Progenitor cell of endocrine pancreas (in vitro differentiated cells): Measurements from ENCODE around the gene BMPR1A. TPM values are rescaled to one million over a fixed set of nuclear protein-coding genes. Genes with fewer than 3 reads are reported as not detected.
A peak's percentile ranks its signal among the peaks of the same experiment; 100 is the strongest.

Source experiments
- DNase-seq: peaks from one replicate; pipeline ENCODE4 v3.0.0; 2021; ENCODE audit warnings: low spot score; ENCODE audit not compliant: unreplicated experiment
- H3K27ac Mint-ChIP-seq: 2 replicates; pipeline ENCODE4 v1.8.0; 2021; ENCODE audit warnings: mild to moderate bottlenecking, moderate library complexity, mixed read lengths
- H3K27me3 Mint-ChIP-seq: 2 replicates; pipeline ENCODE4 v1.8.0; 2021; ENCODE audit warnings: mixed read lengths
- H3K36me3 Mint-ChIP-seq: 2 replicates; pipeline ENCODE4 v1.8.0; 2022; ENCODE audit warnings: mixed read lengths; ENCODE audit not compliant: insufficient read depth
- H3K4me1 Mint-ChIP-seq: 2 replicates; pipeline ENCODE4 v1.8.0; 2021; ENCODE audit warnings: low read depth, mixed read lengths
- H3K4me3 Mint-ChIP-seq: 2 replicates; pipeline ENCODE4 v1.8.0; 2021; ENCODE audit warnings: low read depth, mild to moderate bottlenecking, moderate library complexity, mixed read lengths
- H3K9me3 Mint-ChIP-seq: 2 replicates; pipeline ENCODE4 v1.8.0; 2021; ENCODE audit warnings: low read depth, mixed read lengths
- total RNA-seq: library from RNA; stranded (reverse); gene quantifications from 2 replicates; pipeline ENCODE4 v1.2.1, GENCODE V29; 2021
- TF ChIP-seq, protein P1 (sequence below): fragments of 200-600 bp; sonication (generic); IDR thresholded peaks from one replicate; pipeline ENCODE4 v1.5.0; 2021; ENCODE audit warnings: antibody characterized with exemption, mild to moderate bottlenecking; ENCODE audit not compliant: unreplicated experiment

The BMPR1A gene
- total RNA-seq, 1 donor from 2014 or later = 89.7 TPM

DNA sequence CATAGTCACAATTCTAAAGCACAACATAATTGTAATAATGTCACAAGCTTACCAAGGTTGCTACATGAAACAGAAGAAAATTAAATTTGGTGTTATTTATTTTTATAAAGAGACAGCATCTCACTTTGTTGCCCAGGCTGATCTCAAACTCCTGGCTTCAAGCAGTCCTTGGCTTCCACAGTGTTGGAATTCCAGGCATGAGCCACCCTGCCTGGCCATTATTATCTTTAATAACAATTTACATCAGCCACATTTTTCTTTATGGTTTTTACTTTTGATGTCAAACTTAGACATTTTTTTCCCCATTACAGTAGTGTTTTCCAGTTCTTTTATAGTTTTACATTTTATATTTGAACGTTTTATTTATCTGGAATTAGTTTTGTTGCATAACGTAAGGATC is 46.7 kb downstream of the BMPR1A start:
- no peak for DNase-seq
- Mint-ChIP-seq H3K4me1 (peaks cover 13% of the 10 kb centered on the region), H3K36me3 (peaks cover 3% of the 10 kb centered on the region), H3K27ac (no peak overlapping the region), H3K4me3 (no peak overlapping the region), H3K9me3 (no peaks in the 10 kb centered on the region), H3K27me3 (no peaks in the 10 kb centered on the region)
- TF ChIP-seq, protein P1, sequence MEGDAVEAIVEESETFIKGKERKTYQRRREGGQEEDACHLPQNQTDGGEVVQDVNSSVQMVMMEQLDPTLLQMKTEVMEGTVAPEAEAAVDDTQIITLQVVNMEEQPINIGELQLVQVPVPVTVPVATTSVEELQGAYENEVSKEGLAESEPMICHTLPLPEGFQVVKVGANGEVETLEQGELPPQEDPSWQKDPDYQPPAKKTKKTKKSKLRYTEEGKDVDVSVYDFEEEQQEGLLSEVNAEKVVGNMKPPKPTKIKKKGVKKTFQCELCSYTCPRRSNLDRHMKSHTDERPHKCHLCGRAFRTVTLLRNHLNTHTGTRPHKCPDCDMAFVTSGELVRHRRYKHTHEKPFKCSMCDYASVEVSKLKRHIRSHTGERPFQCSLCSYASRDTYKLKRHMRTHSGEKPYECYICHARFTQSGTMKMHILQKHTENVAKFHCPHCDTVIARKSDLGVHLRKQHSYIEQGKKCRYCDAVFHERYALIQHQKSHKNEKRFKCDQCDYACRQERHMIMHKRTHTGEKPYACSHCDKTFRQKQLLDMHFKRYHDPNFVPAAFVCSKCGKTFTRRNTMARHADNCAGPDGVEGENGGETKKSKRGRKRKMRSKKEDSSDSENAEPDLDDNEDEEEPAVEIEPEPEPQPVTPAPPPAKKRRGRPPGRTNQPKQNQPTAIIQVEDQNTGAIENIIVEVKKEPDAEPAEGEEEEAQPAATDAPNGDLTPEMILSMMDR = no peak

- TF ChIP-seq, protein P1 = no peak
- no peak overlapping the region for H3K27ac Mint-ChIP-seq
- H3K4me3 Mint-ChIP-seq = no peak overlapping the region
- H3K4me1 Mint-ChIP-seq = peaks cover 1% of the 10 kb centered on the region
- DNase-seq = no peak
- peaks cover 3% of the 10 kb centered on the region for H3K36me3 Mint-ChIP-seq
- H3K9me3 Mint-ChIP-seq = no peaks in the 10 kb centered on the region
- H3K27me3 Mint-ChIP-seq = no peaks in the 10 kb centered on the region
These were observed 48.4 kb downstream of the BMPR1A start for GRCh38 chr10:86804805-86805204.

DNA sequence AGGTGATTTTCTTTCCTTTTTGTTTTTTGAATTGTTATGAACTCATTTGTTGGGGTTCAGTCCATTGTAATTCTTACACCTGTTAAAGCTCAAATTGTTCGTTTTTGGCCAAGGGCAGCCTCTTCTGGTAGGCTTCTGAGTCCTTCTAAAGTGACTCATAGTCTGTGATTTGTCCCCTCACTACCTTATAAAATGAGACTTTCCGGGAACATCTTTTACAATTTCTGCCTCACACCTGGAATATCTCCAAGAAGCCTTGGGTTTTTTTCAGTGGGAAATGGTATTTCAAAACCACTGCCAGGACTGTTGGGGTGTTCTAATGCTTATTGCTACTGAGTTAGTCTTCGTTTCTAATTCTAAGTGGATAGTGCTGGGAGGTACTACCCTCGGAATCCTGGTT is 56.7 kb downstream of the BMPR1A start:
- Mint-ChIP-seq H3K27ac (no peak overlapping the region), H3K4me1 (no peaks in the 10 kb centered on the region), H3K9me3 (no peaks in the 10 kb centered on the region), H3K27me3 (no peaks in the 10 kb centered on the region), H3K4me3 (no peak overlapping the region), H3K36me3 (peaks cover 6% of the 10 kb centered on the region)
- TF ChIP-seq, protein P1 = no peak
- DNase-seq = no peak

GRCh38 chr10:86813982-86814381 is 57.6 kb downstream of the BMPR1A start:
- no peaks in the 10 kb centered on the region for H3K4me1 Mint-ChIP-seq
- peaks cover 6% of the 10 kb centered on the region for H3K36me3 Mint-ChIP-seq

GRCh38 chr10:86815035-86815617 is 58.7 kb downstream of the BMPR1A start:
- no peaks in the 10 kb centered on the region for H3K9me3 Mint-ChIP-seq
- H3K36me3 Mint-ChIP-seq = peaks cover 6% of the 10 kb centered on the region
- H3K27me3 Mint-ChIP-seq = no peaks in the 10 kb centered on the region
- H3K27ac Mint-ChIP-seq = peak overlapping the region; percentile 39
- TF ChIP-seq, protein P1 = no peak
- no peak for DNase-seq
- H3K4me3 Mint-ChIP-seq = no peak overlapping the region
- no peaks in the 10 kb centered on the region for H3K4me1 Mint-ChIP-seq

More at GRCh38 chr10:86813982-86814381, 57.6 kb downstream of the BMPR1A start:
- TF ChIP-seq, protein P1 = no peak
- DNase-seq = no peak
- no peak overlapping the region for H3K27ac Mint-ChIP-seq
- H3K27me3 Mint-ChIP-seq = no peaks in the 10 kb centered on the region
- no peak overlapping the region for H3K4me3 Mint-ChIP-seq
- no peaks in the 10 kb centered on the region for H3K9me3 Mint-ChIP-seq
